Esophagus squamous epithelium (tissue), 4 donors: ENCODE results near the gene ITGB8.

Source experiments
- CTCF ChIP-seq, 6 experiments: fragments of 450-650 bp in 4 of 6; fragments of 200-600 bp in 2 of 6; sonication (generic) in 2 of 6; IDR thresholded peaks; one replicate each; pipeline ENCODE4 v1.5.1; 2016 to 2019; ENCODE audit warnings: antibody characterized with exemption in 6 of 6, mild to moderate bottlenecking in 4 of 6, moderate library complexity in 4 of 6
- POLR2A ChIP-seq, 4 donors: fragments of 450-650 bp; IDR thresholded peaks; one replicate each; pipeline ENCODE4 v1.6.1; 2017; ENCODE audit warnings: antibody characterized with exemption in 4 of 4, mild to moderate bottlenecking in 4 of 4, moderate library complexity in 3 of 4

- no peak for TF ChIP-seq CTCF (IDR thresholded peaks at IDR 0.05)
- no peak for TF ChIP-seq POLR2A (IDR thresholded peaks at IDR 0.05)
These were observed 23.6 kb upstream of the ITGB8 start for GRCh38 chr7:20307119-20307518.
